NB4 (cell line): ENCODE measurements around the gene KMT2C.

ENCODE experiments used
- DNase-seq: peaks from one replicate; pipeline ENCODE4 v3.0.0; 2010; ENCODE audit warnings: low read depth
- H3K4me3 ChIP-seq: one replicate; pipeline ENCODE4 v1.5.1; 2011; ENCODE audit warnings: mild to moderate bottlenecking, low read depth, low read length, moderate library complexity
- CTCF ChIP-seq: IDR thresholded peaks from one replicate; pipeline ENCODE4 v1.5.1; 2012; ENCODE audit warnings: low read depth, low read length
- MAX ChIP-seq: IDR thresholded peaks from 2 replicates; pipeline ENCODE4 v1.6.1; 2011; ENCODE audit warnings: low read depth, low read length
- MYC ChIP-seq: IDR thresholded peaks from 2 replicates; pipeline ENCODE4 v1.6.1; 2011; ENCODE audit warnings: low read depth, low read length
- POLR2A ChIP-seq: IDR thresholded peaks from 2 replicates; pipeline ENCODE4 v1.6.1; 2011; ENCODE audit warnings: mild to moderate bottlenecking; ENCODE audit not compliant: insufficient read length; ENCODE audit errors: extremely low read depth

Gene KMT2C

DNA sequence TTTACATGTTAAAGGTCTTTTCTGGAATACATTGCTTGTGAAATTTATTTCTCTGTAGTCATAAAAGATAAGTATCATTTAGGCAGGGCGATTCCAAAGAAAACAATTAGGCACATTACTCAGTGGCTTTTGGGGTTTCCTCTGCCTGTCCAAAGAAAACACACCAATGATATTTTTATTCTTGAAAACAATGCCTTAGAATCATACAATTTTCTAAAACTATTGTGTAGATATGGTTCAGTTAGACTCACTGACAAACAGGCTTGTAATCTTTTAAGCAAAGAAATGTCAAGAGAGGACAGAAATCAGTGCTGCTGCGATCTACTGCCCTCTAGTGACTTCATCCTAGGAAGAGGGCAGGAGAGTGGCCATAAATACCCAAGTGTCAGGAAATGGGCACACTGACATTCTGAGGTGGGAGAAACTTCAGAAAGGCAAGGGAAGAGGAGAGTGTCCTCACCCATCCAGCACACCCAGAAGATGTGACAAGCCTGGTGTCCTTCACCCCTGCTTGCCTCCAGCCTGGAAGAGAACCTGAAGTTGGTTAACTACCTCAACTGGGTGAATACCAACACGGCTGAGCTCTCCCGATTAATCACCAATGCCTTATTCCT lies 289.8 kb downstream of the KMT2C start:
- DNase-seq = peak; percentile 58

DNA sequence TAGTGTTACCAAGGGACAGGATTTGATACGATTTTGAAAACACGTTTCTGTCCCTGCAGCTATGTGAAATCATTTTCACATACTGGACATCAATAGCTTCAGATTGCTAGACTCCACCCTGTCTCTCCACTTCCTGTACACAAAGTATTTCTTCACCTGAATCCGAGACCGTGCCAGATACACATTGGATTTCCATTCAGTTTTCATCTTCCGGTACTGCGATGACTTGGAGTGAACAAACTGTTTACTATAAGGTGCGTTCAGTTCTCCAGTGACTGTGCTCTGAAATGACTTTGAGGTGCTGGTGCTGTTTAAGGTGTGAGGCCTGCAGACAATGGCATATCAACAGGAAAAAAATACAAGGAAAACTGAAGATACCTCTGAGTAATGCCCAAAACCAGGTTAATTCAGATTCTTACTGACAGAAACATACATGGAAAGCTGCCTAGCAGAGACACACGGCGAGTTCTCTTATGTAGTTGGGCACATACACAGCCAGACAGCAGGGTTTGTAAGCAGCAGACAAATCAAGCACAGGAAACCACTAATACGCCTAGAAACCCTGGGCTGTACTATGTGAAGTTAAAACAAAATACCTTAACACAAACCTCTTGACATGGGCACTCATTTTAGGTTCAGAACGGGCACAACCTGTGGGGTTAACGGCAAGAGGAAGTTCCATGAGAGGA lies 291.1 kb downstream of the KMT2C start:
- H3K4me3 ChIP-seq = no peak overlapping the region
- TF ChIP-seq CTCF (no peak), POLR2A (no peak), MYC (no peak), MAX (no peak)
- no peak for DNase-seq

More for the DNA sequence above, 289.8 kb downstream of the KMT2C start:
- TF ChIP-seq MYC (no peak), CTCF (peak; percentile 78), POLR2A (no peak), MAX (no peak)
- no peak overlapping the region for H3K4me3 ChIP-seq

DNA sequence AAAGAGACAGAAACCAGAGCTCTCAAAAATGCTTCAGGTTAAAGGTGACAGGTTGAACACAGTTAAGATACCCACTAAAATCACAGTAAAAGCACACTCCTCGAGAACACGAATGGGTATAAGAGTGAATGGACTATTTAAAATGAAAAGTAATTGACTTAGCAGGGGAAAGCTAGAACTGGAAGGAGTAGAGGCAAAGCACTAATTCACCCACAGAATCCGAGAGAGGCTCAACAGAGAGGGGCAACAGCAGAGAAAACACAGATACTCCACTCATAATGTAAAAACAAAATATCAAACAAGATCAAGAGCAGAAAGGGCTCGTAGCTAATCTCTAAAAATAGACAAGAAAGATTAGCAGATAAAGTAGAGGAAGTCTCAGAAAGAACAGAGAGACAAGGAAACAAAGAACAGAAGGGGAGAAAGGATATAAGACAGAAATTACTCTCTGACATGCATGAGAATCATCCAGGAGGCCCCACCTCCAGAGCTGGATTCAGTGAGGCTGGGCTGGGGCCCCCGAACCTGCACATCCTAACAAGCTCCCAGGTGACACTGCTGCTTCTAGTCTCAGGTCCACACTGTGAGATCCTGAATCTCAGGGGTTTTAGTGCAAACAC lies 292.7 kb downstream of the KMT2C start:
- H3K4me3 ChIP-seq = no peak overlapping the region
- TF ChIP-seq MAX (no peak), POLR2A (no peak), CTCF (no peak), MYC (no peak)
- no peak for DNase-seq

- H3K4me3 ChIP-seq = no peak overlapping the region
- TF ChIP-seq CTCF (no peak), POLR2A (no peak), MYC (no peak), MAX (no peak)
- no peak for DNase-seq
Measured at GRCh38 chr7:152140560-152140959, 295.2 kb downstream of the KMT2C start.

DNA sequence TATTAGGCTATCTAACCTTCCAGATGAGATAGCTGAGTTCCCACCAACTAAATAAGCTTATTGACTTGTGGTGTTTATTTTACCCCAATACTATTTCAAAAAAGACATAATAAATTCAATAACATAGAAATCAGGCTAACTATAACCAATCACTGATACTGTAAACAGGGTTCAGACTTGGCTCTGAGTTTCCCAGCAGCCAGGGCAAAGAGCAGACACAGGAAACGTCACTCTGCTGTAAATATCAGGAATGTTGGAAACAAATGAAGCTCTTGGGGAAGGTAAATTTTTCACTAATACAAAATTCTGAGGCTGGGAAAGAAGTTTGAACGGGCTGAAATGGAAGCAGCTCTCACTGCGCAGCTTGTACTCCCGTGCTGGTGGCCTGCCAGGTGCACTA lies 295.7 kb downstream of the KMT2C start:
- TF ChIP-seq CTCF = no peak
- no peak for TF ChIP-seq POLR2A
- TF ChIP-seq MAX = no peak
- no peak for TF ChIP-seq MYC
- no peak for DNase-seq
- H3K4me3 ChIP-seq = no peak overlapping the region
